GM19452 (cell line): ENCODE data around the gene FSTL5.

ENCODE experiments used
- ATAC-seq: cut with Tn5 transposase; IDR thresholded peaks from one replicate; pipeline ENCODE4 v1.9.1; 2021; ENCODE audit not compliant: unreplicated experiment

Gene FSTL5

DNA sequence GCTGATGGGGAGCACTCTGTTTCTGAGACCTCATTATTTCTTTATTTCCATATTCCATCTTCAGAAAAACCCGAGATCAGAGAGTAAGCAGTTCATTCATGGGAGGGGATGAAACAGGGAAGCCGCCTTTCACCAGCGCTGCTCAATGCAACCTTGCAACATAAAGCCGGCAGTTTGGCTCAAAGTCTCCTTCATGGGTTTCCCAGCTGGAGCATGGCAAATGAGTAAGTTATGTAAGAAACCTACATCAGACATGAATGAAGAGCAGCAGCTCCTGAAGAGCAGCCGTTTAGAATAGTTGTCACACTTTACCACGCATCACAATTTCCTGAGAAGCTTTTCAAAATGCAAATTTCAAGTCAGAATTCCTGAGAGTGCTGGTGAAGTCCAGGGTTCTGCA lies 578.8 kb downstream of the FSTL5 start:
- ATAC-seq = no peak

DNA sequence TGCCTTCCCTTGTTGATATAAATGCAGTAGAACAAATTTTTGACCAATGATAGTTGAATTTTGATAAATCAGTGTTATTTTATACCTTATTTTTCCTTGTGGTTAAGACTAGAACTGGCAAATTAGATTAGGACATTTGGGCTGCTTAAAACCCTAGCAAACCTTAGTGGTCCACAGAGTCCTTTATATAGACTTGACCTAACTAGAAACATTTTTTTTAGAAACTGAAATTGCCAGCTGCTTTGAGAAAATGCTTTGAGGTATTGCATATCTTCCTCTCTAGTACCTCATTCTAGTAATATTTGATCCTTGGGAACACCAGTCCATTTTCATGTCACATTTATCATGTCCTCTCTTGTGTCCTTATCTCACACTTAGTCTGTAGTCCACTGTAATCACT lies 580.3 kb downstream of the FSTL5 start:
- ATAC-seq = no peak

DNA sequence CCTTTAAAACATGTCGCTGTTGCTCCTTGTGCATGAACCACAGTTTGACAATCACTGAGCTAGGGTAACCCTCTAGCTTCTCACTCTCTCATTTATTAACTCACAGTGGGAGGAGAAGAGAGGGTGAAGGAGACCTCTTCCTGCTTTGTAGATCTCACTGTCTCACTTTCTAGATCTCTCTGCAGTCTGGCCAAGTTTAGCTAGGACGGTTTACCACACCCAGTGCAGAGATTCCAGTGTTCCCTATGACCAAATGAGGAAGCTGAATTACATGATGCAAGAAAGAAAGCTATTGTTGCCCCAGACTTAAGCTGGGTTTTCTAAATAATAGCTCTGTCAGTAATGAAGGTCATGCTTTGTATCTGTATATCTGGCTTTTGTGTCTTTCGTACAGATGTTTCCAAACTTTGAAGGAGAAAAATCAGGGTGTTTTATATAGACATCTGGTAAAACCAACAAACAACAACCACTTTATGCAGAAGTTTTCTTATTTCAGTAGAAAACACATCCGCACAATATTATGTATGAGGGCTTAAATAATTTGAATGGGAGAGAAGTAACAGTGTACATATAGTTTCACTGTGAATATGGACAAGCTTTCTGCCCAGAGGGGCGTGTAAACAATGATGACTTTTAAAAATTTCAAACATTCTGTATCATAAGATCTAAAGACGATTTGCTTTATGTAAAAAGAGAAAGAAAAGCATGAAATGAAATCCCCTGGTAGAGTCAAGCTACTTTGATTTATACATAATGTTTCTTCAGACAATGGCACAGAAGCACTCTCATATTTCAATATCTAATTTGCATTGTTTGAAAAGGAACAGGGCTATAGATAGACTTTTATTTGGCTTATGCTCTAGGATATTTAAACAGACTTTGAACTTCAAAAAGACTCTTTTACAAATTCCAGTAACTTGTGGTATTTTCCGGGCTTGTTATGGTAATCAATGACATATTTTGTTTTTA lies 582.3 kb downstream of the FSTL5 start:
- ATAC-seq = no peak

DNA sequence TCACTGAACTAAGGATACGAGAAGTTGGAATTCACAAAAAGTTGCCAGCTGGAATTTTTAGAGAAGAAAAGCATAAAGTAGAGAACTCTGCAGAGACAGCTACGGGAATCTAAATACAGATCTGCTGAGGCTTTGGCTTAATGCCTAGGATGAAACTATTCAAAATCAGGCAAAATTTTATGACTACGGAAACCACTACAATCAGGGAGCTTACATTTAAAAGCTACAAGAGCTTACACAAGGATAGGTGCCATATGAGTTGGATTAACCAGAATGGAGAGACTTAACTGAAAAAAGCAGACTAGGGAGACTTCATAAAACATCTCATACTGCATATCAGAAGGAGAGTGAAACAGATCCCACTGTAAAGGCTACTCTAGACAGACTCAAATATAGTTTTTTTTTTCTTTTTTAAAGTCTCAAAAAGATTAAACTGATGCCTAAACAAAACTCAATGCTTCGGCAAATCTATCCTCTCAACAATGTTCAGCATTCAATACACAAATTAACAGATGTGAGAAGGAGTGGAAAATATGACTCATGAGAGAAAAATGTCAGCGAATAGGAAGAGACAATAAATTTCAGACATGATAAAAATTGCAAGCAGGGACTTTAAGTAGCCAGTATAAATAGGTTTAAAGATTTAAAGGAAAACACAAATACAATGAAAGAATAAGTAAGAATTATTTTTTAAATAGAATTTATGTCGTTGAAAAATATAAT lies 586.1 kb downstream of the FSTL5 start:
- ATAC-seq = no peak

DNA sequence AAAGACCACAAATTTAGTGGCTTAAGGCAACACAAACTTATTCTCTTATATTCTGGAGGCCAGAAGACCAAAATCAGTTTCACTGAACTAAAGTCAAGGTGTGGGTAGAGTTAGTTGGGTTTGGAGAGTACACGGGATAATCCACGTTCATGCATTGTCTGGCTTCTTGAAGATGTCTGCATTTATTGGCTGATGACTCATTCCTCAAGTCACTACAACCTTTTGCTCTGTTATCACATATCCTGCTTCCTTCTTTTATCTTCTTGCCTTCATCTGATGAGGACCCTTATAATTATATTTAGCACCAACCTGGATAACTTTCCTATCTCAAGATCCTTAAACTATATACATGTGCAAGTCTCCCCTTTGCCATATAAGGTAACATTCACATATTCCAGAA lies 590.0 kb downstream of the FSTL5 start:
- ATAC-seq = no peak

DNA sequence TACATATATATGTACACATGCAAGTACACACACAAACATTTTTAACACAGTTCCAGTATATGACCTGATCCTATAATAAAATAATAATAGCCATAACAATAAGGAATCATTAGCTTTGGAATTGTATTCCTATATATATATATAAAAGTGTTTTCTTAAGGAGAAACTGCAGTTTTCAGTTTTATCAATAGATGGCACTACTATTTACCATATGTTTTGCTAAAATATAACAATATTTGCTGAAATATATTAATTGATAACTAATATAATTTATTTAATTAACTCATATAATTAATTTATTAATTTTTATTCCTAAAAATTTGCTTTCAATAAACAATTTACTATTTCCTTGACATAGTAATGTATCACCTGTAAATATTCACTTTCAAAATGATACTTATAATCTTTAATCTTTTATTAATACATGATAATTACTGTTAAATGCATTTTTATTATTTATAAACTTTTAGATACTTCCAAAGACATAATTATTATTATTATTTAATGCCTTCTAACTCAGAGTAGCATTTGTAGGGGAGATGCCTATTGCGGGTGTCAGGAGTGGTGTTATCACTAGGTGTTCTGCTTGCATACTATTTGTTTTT lies 599.5 kb downstream of the FSTL5 start:
- no peak for ATAC-seq

DNA sequence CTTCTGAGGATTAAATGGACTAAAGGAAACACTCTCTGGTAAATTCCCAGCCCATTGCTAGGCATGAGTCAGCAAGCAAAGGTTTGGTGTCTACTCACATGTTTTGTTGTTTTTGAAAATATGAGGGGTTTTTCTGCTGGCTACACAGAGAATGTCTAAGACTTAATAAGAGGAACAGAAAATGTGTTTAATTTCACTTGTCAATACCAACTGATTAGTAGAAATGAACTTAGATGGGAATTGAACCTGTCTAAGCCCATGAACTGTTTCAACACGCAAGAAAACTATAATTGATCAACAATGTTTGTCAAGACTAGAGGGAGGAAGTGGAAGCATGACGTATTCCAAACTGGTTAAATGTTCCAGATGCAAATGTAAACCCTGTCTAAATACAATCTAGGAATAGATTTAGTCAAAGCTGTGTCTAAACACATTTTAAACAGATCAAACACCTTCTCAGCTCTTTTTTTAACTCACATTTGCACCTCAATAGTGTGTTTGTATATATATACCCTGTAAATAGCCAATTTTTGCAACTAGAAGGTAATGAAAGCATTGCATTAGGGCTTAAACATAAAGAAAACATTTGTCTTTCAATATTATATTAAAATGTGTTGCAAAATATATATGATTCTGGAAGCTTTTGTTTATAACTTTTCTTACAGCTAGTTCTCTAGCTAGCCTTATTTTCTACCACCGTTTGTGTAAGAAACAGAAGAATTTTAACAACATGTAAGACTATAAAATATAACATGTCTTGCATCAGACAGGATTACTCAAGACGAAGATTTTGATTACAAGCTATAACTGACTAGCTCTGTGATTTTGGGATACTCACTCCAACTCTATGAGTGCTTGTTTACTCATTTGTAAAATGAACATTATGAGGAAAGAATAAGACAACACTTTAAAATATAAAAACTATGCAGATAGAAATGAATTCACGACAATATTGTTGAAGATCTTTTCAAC lies 607.8 kb downstream of the FSTL5 start:
- no peak for ATAC-seq

DNA sequence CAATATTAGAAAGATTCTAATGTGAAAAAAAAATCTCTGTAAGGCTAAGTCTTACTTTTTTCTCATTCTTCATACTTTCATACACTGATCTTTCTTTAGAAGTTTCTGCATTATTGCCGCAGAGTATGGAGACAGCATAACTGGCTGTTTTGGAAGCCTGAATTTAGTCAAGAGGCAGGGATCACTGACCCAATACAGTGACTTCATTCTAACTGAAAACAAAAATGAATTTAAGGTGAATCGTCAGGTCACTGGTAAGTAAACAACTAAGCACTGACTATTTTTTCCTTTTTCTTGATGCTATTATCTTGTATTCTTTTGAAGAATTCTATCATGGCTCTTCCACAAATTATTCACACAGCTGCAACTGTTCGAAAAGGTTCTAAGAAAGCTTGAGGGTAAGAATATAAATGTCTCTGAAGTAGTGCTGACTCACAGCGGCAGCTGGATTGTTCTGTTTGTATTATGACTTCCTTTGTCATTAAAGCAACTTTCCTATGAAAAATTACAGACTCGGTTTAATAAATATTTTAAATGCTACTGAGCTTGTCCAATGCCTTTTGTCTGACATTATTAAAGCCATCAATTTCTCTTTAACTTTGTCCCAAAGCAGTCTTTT lies 609.3 kb downstream of the FSTL5 start:
- no peak for ATAC-seq

DNA sequence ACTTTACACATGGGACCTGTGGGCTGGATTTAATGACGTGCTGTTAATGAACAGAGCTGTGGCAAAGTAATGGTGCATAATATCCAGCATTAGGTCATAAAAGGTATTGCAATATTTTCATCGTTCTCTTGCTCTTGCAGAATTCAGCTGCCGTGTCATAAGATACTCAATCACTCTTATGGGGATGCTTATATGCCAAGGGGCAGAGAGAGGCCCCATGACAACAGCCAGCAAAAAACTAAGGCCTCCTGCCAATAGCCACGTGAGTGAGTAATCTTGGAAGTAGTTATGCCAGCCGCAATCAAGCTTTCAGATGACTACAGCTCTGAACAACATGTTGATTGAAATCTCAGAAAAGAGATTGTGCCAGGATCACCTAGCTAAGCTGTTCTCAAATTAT lies 616.9 kb downstream of the FSTL5 start:
- ATAC-seq = no peak

DNA sequence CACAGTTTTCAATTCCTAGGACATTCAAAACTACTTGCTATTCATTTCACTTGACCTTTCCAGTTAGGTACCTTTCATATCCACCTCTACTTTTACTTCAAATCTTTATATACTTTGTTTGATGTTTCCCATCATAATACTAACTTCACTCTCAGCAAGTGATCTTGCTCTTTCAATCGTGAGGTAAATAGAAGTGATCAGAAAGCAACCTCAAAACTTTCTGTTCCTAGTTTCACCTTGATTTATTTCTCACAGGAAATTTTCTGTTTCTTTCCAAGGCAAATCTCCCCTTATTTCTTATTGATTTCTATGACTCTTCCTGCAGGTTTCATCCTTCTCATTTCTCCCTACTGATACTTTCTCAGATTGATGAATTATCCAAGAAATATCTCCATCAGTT lies 623.5 kb downstream of the FSTL5 start:
- no peak for ATAC-seq

DNA sequence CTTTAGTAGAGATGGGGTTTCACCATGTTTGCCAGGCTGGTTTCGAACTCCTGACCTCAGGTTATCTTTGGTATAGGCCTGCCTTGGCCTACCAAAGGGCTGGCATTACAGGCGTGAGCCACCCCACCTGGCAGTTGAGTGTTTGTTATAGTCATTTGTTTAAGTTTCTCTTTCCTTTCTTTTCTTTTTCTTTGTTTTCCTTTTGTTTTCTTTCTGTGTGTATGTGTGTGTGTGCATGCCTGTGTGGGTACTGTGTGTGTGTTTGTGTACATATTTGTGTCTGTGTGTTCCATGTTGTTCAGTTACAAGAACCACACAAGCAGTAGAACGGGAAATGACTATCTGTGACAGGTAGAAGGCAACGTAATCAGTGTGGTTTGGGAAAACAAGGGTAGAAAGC lies 624.9 kb downstream of the FSTL5 start:
- no peak for ATAC-seq

DNA sequence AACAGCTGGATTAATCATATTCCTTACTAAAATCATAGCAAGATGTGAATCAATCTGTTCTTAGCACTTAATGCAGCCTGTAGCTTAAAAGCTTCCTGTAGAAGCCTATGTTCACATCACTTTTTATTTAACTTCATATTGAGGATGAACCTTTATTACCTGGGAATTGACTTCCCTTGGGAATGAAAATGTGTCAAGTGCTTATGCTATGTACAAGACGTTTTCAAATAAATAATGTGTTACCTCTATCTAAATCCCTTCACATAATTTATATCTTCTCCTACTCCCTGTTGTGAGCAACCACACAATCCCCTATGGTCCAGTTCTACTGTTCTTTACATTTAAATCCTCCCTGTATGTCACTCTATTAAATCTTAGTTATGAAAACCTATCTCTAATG lies 633.1 kb downstream of the FSTL5 start:
- no peak for ATAC-seq

DNA sequence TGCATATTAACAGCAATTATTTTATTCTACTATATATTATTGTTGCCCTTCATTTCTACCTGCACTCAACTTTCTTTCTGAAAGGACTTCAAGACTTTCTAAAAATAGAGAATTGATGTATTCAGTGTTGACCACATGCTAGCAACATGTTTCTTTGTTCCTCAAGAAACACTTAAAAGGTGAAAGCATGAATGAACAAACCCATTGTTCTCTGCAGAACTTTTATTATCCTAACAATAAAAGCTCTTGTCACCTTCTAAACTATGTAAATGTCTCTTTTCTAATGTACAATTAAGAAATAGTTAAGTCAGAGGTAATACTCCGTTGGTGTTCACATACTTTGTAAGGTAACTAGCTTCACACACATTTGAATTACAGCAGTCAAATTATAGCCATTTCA lies 638.7 kb downstream of the FSTL5 start:
- ATAC-seq = no peak

DNA sequence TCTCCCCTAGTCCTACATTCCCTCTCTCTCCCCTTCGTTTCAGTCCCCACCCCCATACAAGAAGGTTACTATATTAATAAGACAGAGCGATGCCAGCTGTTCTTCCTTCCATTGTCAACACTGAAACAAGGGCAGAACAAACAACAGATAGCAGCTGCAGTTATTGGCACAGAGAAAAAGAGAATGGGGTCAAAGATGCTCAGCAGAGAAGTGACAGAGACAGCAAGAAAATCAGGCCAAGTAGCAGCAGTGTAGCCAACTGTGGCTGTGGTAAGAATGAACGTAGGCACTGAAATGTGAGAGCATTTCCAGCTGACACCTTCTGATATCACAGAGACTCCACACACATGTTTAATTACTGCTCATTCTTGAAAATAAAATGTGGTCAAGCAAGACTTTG lies 641.8 kb downstream of the FSTL5 start:
- ATAC-seq = no peak

DNA sequence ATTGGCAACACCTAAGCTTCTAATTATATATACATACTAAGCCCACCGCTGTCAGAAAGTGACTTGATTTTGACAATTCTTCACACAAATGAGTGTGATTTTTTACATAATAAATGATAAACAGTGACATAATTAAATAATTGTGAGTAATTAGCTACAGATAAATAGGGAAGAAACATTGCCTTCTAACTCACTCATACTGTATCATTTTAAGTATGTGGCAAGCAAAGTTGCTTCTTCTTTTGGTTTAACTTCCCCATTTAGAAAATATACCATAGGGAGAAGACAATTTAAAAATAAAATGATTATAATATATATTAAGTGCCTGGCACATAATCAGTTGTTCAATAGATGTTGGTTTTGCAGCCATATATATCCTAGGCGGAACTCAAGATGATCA lies 644.2 kb downstream of the FSTL5 start:
- no peak for ATAC-seq

DNA sequence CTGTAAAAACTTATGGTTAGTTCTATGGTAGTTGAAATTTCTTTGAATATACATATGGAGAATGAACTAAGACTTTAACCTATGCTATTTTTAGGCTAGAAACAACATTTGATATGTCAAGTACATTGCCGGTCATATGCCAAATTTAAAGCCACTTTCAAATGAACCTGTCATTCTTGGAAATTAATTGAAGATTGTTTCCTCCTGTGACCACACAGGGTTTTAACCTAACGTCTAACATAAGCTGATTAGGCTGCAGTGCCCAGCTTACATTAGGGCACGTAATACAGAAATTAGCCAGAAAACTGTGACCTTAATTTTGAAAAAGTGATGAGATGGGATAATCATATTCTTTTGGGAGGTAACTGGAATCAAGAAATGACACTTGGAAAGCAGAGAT lies 645.9 kb downstream of the FSTL5 start:
- no peak for ATAC-seq

DNA sequence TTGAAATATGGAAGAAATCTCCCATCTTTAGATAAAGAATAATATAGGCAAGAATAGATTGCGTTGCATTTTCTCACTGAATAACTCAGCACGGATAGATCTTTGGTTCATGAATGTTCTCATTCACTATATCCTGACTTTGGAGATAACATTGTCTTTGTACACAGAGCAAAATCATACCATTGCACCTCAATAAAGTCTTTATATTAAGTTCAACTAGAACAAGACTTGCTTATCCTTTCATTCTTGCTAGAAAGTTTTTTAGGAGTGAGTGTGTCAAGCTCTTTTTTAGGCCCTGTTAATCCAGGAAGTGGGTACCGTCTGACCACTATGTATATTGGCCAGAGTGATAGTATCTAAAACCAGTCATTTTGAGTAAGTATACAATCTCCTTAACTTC lies 658.7 kb downstream of the FSTL5 start:
- ATAC-seq = no peak

DNA sequence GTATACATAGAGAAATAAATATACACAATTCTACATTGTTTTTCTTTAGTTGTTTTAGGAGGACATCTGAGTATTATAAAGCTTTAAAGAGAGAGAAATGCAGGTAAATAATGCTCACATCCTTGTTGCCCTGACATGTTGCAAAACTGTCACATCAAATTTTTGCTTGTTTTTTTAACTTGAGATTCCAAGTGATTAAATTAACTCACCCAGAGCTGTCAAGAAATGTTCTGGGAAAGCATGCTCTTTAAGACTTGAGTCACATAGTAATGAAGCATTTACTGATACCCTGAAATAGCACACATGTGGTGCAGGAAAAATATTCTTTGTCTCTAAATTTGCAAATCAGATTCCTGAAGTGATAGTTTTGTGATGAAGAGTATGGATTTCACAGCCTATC lies 665.6 kb downstream of the FSTL5 start:
- ATAC-seq = no peak

DNA sequence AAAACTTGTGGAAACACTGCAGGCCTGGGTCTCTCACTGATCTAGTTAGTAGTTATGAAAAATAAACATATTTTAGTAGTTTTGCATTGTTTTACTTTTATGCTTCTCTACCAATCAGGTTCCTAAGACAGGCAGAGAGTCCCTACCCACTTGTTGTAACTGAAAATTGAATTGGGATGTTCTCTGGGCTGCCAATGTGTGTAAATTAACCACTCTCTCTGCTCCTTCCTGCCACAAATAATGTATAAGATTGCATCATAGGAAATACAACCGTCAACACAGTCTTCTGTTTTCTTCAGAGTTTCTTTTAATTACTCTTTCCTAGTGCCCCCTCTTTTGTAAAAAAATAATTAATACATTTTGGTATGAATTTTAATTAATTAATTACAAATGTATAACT lies 677.3 kb downstream of the FSTL5 start:
- ATAC-seq = no peak

DNA sequence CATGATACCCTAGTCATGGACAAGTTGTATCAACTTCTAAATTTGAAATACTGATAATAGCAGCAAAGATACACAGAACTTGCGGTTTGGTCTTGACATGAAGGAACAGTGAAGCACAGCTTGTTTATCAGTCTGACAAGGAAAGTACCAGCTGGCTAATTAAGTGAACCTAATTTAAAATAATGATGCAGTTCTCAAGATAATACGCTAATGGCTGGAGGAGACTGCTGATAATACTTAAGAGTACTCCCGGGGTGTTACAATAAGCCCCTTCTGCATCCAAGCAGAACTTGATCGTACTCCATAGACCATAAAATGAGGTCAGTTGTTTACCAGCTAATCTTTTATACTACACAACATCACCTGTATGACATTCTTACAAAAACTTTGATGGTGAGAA lies 697.5 kb downstream of the FSTL5 start:
- ATAC-seq = no peak
